GM06990 (cell line): Measurements from ENCODE around the gene DNAJC16.

Experiments
- DNase-seq: peaks from one replicate; pipeline ENCODE4 v3.0.0-alpha.2; 2011; ENCODE audit not compliant: insufficient read length; ENCODE audit errors: extremely low read depth
- H3K27me3 ChIP-seq: replicated peaks from 2 replicates; pipeline ENCODE4 v1.6.0; 2011; ENCODE audit warnings: low read length; ENCODE audit not compliant: control insufficient read depth, insufficient read depth
- H3K36me3 ChIP-seq: 2 replicates; pipeline ENCODE4 v1.5.1; 2011; ENCODE audit warnings: low read length; ENCODE audit not compliant: control insufficient read depth, insufficient read depth
- H3K4me3 ChIP-seq: replicated peaks from 2 replicates; pipeline ENCODE4 v1.5.1; 2011; ENCODE audit warnings: low read depth, mild to moderate bottlenecking, control low read depth, low read length
- CTCF ChIP-seq: IDR thresholded peaks from 2 replicates; pipeline ENCODE4 v1.5.1; 2011; ENCODE audit warnings: low read length, control low read depth, mild to moderate bottlenecking, inconsistent platforms; ENCODE audit not compliant: insufficient read depth, poor library complexity, severe bottlenecking

Gene DNAJC16

GRCh38 chr1:15578921-15579682 lies 52.5 kb downstream of the DNAJC16 start:
- no peaks in the 10 kb centered on the region for H3K27me3 ChIP-seq
- DNase-seq, result peak; percentile 39
- H3K4me3 ChIP-seq, result no peak overlapping the region
- TF ChIP-seq CTCF, result no peak
- H3K36me3 ChIP-seq, result peaks cover 2% of the 10 kb centered on the region

GRCh38 chr1:15579683-15580047 lies 53.0 kb downstream of the DNAJC16 start:
- no peak for DNase-seq
- TF ChIP-seq CTCF, result no peak
- H3K36me3 ChIP-seq, result peaks cover 2% of the 10 kb centered on the region
- H3K27me3 ChIP-seq, result no peaks in the 10 kb centered on the region
- no peak overlapping the region for H3K4me3 ChIP-seq

GRCh38 chr1:15583016-15583706 lies 56.5 kb downstream of the DNAJC16 start:
- TF ChIP-seq CTCF, result no peak
- Histone ChIP-seq H3K4me3 (no peak overlapping the region), H3K36me3 (no peaks in the 10 kb centered on the region), H3K27me3 (no peaks in the 10 kb centered on the region)
- DNase-seq, result no peak

- peak; percentile 80 for DNase-seq
- TF ChIP-seq CTCF, result peak; percentile 33
- Histone ChIP-seq H3K36me3 (no peaks in the 10 kb centered on the region), H3K4me3 (peak within 1 kb of the TSS; percentile 55), H3K27me3 (no peaks in the 10 kb centered on the region)
These were observed 58.1 kb downstream of the DNAJC16 start, which contains the start of gene AGMAT for GRCh38 chr1:15584489-15585363. AGMAT (minus strand) TSS chr1:15585051; CDS start chr1:15584967, 84 bp downstream.

- Histone ChIP-seq H3K36me3 (no peaks in the 10 kb centered on the region), H3K4me3 (no peak overlapping the region), H3K27me3 (no peaks in the 10 kb centered on the region)
- DNase-seq, result no peak
- no peak for TF ChIP-seq CTCF
These were observed 65.6 kb downstream of the DNAJC16 start for GRCh38 chr1:15592285-15592684.
